ENCODE results near the gene EBF3.

DNA sequence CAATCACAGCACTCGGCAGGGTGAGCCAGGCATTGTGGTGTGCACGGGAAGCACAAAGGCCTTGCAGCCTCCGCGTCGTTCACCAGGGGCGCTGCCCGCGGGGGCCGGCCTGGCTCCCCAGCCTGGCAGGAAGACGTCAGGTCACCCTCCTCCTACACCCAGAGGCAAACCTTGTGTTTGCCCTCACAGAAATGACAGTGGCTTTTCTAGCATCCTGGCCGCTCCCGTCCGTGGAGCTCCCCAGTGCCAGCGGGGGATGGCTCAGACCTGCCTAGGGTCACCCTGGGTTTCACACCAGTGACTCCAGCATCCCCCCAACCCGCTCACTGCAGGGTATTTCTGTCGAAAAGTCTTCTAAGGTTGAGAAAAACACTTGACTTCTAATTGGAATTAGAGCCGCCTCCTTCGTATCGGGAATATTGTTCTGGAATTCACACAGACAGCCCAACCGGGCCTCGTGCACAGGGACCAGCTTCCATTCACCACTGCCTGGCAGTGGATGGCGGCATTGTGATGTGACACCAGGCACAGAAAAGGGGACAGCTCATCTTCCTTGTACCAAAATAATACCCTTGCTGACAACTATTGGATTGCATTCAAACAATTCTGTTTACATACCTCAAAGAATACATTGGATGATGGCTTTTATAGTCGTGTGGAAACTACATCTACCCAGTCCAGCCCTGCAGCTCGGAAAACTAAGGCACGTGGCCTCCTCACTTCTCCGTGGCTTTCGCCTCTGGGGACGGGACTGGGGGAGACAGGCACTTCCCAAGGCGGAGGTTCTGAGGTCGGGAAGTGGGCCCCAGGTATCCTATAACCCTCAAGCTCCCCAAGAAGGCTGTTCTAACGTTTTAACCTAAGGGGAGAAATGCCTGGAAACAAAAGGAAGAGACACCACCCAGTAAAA lies 109.0 kb downstream of the EBF3 start:
- no peak for TF ChIP-seq CTCF (IDR thresholded peaks at IDR 0.05)
- no peak for TF ChIP-seq POLR2A (IDR thresholded peaks at IDR 0.05)
